H1 (cell line): ENCODE results near the gene UBASH3A. TPM values are rescaled to one million over a fixed set of nuclear protein-coding genes. Genes with fewer than 3 reads are reported as not detected.

Source experiments
- BCL11A ChIP-seq, 2 experiments: IDR thresholded peaks; one replicate each; pipeline ENCODE4 v1.6.1; 2011; ENCODE audit warnings: low read depth in 2 of 2, low read length in 2 of 2, mild to moderate bottlenecking in 2 of 2
- CBX5 ChIP-seq: fragments of 300-800, 300-1000 bp; sonication (generic); IDR thresholded peaks from 2 replicates; pipeline ENCODE4 v1.7.1; 2016; ENCODE audit warnings: antibody characterized with exemption, low read length, low read depth
- CHD1 ChIP-seq: IDR thresholded peaks from 2 replicates; pipeline ENCODE4 v1.6.1; 2012; ENCODE audit warnings: low read depth, low read length, improper control_type of control experiment
- CTBP2 ChIP-seq: IDR thresholded peaks from 2 replicates; pipeline ENCODE4 v1.7.0; 2011; ENCODE audit warnings: borderline replicate concordance, mild to moderate bottlenecking, moderate library complexity, mixed read lengths, low read length; ENCODE audit not compliant: insufficient read depth, insufficient read length
- EGR1 ChIP-seq: IDR thresholded peaks from 2 replicates; pipeline ENCODE4 v1.6.1; 2011; ENCODE audit warnings: low read depth, low read length, borderline replicate concordance
- EP300 ChIP-seq, 2 experiments: IDR thresholded peaks; 1 replicate in 1 of 2; 2 replicates in 1 of 2; pipeline ENCODE4 v1.6.1; 2011 to 2012; ENCODE audit warnings: low read depth in 2 of 2, low read length in 2 of 2, mild to moderate bottlenecking in 2 of 2, borderline replicate concordance in 1 of 2, inconsistent platforms in 1 of 2, moderate library complexity in 1 of 2
- GABPA ChIP-seq: IDR thresholded peaks from 2 replicates; pipeline ENCODE4 v1.6.1; 2011; ENCODE audit warnings: mild to moderate bottlenecking, low read length, moderate library complexity, borderline replicate concordance; ENCODE audit not compliant: insufficient read depth
- JUN ChIP-seq: IDR thresholded peaks from 2 replicates; pipeline ENCODE4 v1.6.1; 2011; ENCODE audit warnings: low read depth, mild to moderate bottlenecking, improper control_type of control experiment, low read length
- NANOG ChIP-seq: IDR thresholded peaks from 2 replicates; pipeline ENCODE4 v1.6.1; 2011; ENCODE audit warnings: low read length, low read depth, mild to moderate bottlenecking, inconsistent platforms; ENCODE audit not compliant: insufficient read depth, poor library complexity, severe bottlenecking
- POU5F1 ChIP-seq: IDR thresholded peaks from 2 replicates; pipeline ENCODE4 v1.6.1; 2011; ENCODE audit warnings: low read depth, mild to moderate bottlenecking, low read length, moderate library complexity
- RAD21 ChIP-seq, 2 experiments: IDR thresholded peaks in 1 of 2; conservative IDR thresholded peaks in 1 of 2; 2 replicates each; pipeline ENCODE4 v1.6.1; 2011; ENCODE audit warnings: low read depth in 2 of 2, low read length in 2 of 2, improper control_type of control experiment in 1 of 2, inconsistent platforms in 1 of 2, mild to moderate bottlenecking in 1 of 2, moderate library complexity in 1 of 2
- RNF2 ChIP-seq: fragments of 200-900, 300-1000 bp; sonication (generic); IDR thresholded peaks from 2 replicates; pipeline ENCODE4 v1.7.1; 2016; ENCODE audit warnings: borderline replicate concordance, low read depth, mild to moderate bottlenecking, antibody characterized with exemption, low read length; ENCODE audit not compliant: poor library complexity, severe bottlenecking; ENCODE audit errors: missing control alignments
- SIN3A ChIP-seq, 2 experiments: IDR thresholded peaks in 1 of 2; conservative IDR thresholded peaks in 1 of 2; 2 replicates each; pipeline ENCODE4 v1.6.1; 2011 to 2012; ENCODE audit warnings: low read length in 2 of 2, improper control_type of control experiment in 1 of 2, low read depth in 1 of 2, mild to moderate bottlenecking in 1 of 2
- SIRT6 ChIP-seq: IDR thresholded peaks from one replicate; pipeline ENCODE4 v1.7.1; 2012; ENCODE audit warnings: low read length, inconsistent platforms
- TAF1 ChIP-seq: IDR thresholded peaks from 2 replicates; pipeline ENCODE4 v1.6.1; 2011; ENCODE audit warnings: mild to moderate bottlenecking, low read depth, low read length
- TBP ChIP-seq: IDR thresholded peaks from 2 replicates; pipeline ENCODE4 v1.6.1; 2011; ENCODE audit warnings: low read depth, low read length, improper control_type of control experiment
- TEAD4 ChIP-seq: IDR thresholded peaks from 2 replicates; pipeline ENCODE4 v1.6.1; 2012; ENCODE audit warnings: low read depth, low read length, inconsistent platforms, mixed read lengths
- polyA plus RNA-seq, 7 experiments: library from polyadenylated mRNA; depleted of rRNA in 3 of 7; stranded (reverse) in 5 of 7; unstranded in 2 of 7; fragments of >200 nt in 5 of 7; fragments of 200-250 nt in 2 of 7; gene quantifications; 1 replicate in 5 of 7; 2 replicates in 1 of 7; 4 replicates in 1 of 7; pipeline versions ENCODE4 v1.2.1 to v1.2.3, GENCODE V29; 2011 to 2013; ENCODE audit warnings: missing spikeins in 2 of 7, mixed read lengths in 2 of 7
- total RNA-seq: library from RNA; stranded (reverse); fragmentation: NEBNext Ultra II Directional; extraction: Animal tissue kit (Norgen Biotek cat#: 25700); gene quantifications from 2 replicates; pipeline ENCODE4 v1.2.1, GENCODE V29; 2021
- TF ChIP-seq, protein P1 (sequence below): IDR thresholded peaks from 2 replicates; pipeline ENCODE4 v1.6.1; 2011; ENCODE audit warnings: low read length, improper control_type of control experiment
- TF ChIP-seq, protein P2 (sequence below): IDR thresholded peaks from 2 replicates; pipeline ENCODE4 v1.6.1; 2011; ENCODE audit warnings: low read depth, mild to moderate bottlenecking, low read length; ENCODE audit not compliant: insufficient read depth

Gene UBASH3A
- total and polyA plus RNA-seq, 2 of the 8 experiments (the other 6 are each of a cell fraction or from before 2014, with no cell fraction given) = not detected

DNA sequence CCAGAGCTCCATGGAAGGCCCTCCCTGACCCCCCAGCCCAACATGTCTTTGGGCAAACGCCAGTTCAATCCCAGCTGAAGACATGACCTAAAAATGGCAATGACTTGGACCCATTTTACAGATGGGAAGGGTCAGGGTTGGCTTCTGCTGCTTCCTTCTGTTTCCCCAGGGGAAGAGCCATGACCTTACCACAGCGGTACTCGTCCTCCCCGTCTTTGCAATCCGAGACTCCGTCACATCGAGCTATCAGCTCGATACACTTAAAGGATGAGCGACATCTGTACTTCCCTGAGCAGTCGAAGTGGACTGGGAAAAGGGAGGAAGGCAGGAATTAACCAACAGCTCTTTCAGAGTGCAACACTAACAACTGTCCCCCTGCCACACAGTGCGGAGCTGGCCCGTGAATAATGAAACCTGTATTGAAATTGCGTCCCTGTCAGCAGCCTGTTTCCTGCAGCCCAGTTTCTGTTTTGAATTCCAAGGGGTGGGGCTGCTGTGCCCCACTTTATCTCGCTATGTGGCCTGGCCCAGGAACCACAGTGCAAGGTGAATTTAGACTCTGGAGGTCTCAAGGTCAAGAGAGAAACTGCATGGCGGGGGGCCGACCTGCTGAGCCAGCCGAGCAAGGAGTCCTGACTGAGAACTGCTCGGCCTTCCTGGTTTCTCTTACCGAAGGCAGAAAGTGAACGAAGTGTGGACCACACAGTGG, 14.8 kb upstream of the UBASH3A start (continued):
- no peak for TF ChIP-seq CTBP2
- no peak for TF ChIP-seq RNF2
- TF ChIP-seq RAD21 (IDR thresholded peaks at IDR 0.05 in 1 of 2, conservative IDR thresholded peaks at IDR 0.05 in 1 of 2; ENCODE audit: low read depth in 2 of 2, low read length in 2 of 2) = no peak
- peak; percentile 41; the same call in 1 of the 2 replicates for TF ChIP-seq TAF1
- no peak for TF ChIP-seq JUN
- TF ChIP-seq TBP = no peak
- TF ChIP-seq EGR1 = no peak
- TF ChIP-seq, protein P1, sequence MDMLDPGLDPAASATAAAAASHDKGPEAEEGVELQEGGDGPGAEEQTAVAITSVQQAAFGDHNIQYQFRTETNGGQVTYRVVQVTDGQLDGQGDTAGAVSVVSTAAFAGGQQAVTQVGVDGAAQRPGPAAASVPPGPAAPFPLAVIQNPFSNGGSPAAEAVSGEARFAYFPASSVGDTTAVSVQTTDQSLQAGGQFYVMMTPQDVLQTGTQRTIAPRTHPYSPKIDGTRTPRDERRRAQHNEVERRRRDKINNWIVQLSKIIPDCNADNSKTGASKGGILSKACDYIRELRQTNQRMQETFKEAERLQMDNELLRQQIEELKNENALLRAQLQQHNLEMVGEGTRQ = no peak
- no peak for TF ChIP-seq CHD1
- TF ChIP-seq CBX5 = no peak
- no peak for TF ChIP-seq SIRT6
- TF ChIP-seq GABPA = no peak
- TF ChIP-seq BCL11A (IDR thresholded peaks at IDR 0.05; ENCODE audit: low read depth in 2 of 2, low read length in 2 of 2) = no peak
- TF ChIP-seq, protein P2, sequence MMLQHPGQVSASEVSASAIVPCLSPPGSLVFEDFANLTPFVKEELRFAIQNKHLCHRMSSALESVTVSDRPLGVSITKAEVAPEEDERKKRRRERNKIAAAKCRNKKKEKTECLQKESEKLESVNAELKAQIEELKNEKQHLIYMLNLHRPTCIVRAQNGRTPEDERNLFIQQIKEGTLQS = no peak
- peak; percentile 90 for TF ChIP-seq TEAD4
- peak in 1 of 2 experiments; percentile 64; a peak in 1 of 3 replicates for TF ChIP-seq EP300 (IDR thresholded peaks at IDR 0.05; ENCODE audit: borderline replicate concordance in 1 of 2, low read depth in 2 of 2, low read length in 2 of 2)
- TF ChIP-seq SIN3A (conservative IDR thresholded peaks at IDR 0.05 in 1 of 2, IDR thresholded peaks at IDR 0.05 in 1 of 2; ENCODE audit: low read depth in 1 of 2, low read length in 2 of 2) = no peak
- no peak for TF ChIP-seq NANOG
- TF ChIP-seq POU5F1 = no peak
